OCI-LY7 (cell line): ENCODE measurements around the gene NONO. TPM values are rescaled to one million over a fixed set of nuclear protein-coding genes. Genes with fewer than 3 reads are reported as not detected.

Experiments
- Bru-seq: library from RNA; stranded (reverse); fragments of 400-500 nt; gene quantifications from one replicate; lab custom pipeline; 2021; lab: Mats Ljungman, UMichigan
- BruChase-seq, 2 experiments: library from RNA; stranded (reverse); fragments of 400-500 nt; gene quantifications; one replicate each; lab custom pipeline; 2021; lab: Mats Ljungman, UMichigan
- BruUV-seq: library from RNA; stranded (reverse); fragments of 400-500 nt; replicated peaks from 2 replicates; lab custom pipeline; 2021; lab: Mats Ljungman, UMichigan
- CTCF ChIA-PET: fragments of 300-600 bp; sonication (Branson Sonifier 250); formaldehyde crosslinking; loops from one replicate; lab custom pipeline; 2022; ENCODE audit warnings: antibody characterized with exemption; ENCODE audit not compliant: unreplicated experiment; lab: Charles Lee
- POLR2A ChIA-PET: fragments of 300-600 bp; sonication (Branson Sonifier 250); formaldehyde crosslinking; loops from one replicate; lab custom pipeline; 2022; ENCODE audit warnings: antibody characterized with exemption; lab: Charles Lee
- DNase-seq: peaks from one replicate; pipeline ENCODE4 v3.0.0-alpha.2; 2015; ENCODE audit warnings: low spot score
- H2AFZ ChIP-seq: fragments of 200-600 bp; sonication (generic), shearing (Covaris generic); 2 replicates; pipeline ENCODE4 v1.6.1; 2014; ENCODE audit warnings: mild to moderate bottlenecking, antibody characterized with exemption, low read length, moderate library complexity
- H3K27ac ChIP-seq: fragments of 200-600 bp; sonication (generic); 2 replicates; pipeline ENCODE4 v1.5.1; 2014; ENCODE audit warnings: mixed run types, low read depth, mild to moderate bottlenecking, moderate library complexity, low read length, inconsistent platforms; ENCODE audit not compliant: poor library complexity, severe bottlenecking
- H3K36me3 ChIP-seq: fragments of 200-600 bp; sonication (generic); 2 replicates; pipeline ENCODE4 v1.6.1; 2014; ENCODE audit warnings: mild to moderate bottlenecking, antibody characterized with exemption, low read length, moderate library complexity, mixed read lengths; ENCODE audit not compliant: insufficient read depth
- H3K4me1 ChIP-seq: fragments of 200-600 bp; sonication (generic); 2 replicates; pipeline ENCODE4 v1.5.1; 2014; ENCODE audit warnings: mild to moderate bottlenecking, low read length; ENCODE audit not compliant: insufficient read depth, poor library complexity, severe bottlenecking
- H3K4me2 ChIP-seq: fragments of 200-600 bp; sonication (generic); 2 replicates; pipeline ENCODE4 v1.6.1; 2014; ENCODE audit warnings: mild to moderate bottlenecking, low read length
- H3K4me3 ChIP-seq: fragments of 200-600 bp; sonication (generic); 2 replicates; pipeline ENCODE4 v1.5.1; 2014; ENCODE audit warnings: mild to moderate bottlenecking, low read depth, low read length; ENCODE audit not compliant: poor library complexity, severe bottlenecking
- H3K79me2 ChIP-seq: fragments of 200-600 bp; sonication (generic); 2 replicates; pipeline ENCODE4 v1.6.1; 2016; ENCODE audit warnings: low read depth, mild to moderate bottlenecking, low read length, moderate library complexity, mixed read lengths; ENCODE audit not compliant: insufficient read depth
- H3K9me2 ChIP-seq: fragments of 200-600 bp; sonication (generic); 2 replicates; pipeline ENCODE4 v1.6.1; 2016; ENCODE audit warnings: mild to moderate bottlenecking, low read length, mixed read lengths; ENCODE audit not compliant: insufficient read depth
- H3K9me3 ChIP-seq: fragments of 200-600 bp; sonication (generic); 2 replicates; pipeline ENCODE4 v1.6.1; 2014; ENCODE audit warnings: mild to moderate bottlenecking, mixed run types, low read length, mixed read lengths
- H4K20me1 ChIP-seq: fragments of 200-600 bp; sonication (generic); 2 replicates; pipeline ENCODE4 v1.6.1; 2014; ENCODE audit warnings: mild to moderate bottlenecking, antibody characterized with exemption, low read length, moderate library complexity, mixed read lengths; ENCODE audit not compliant: insufficient read depth
- EZH2phosphoT487 ChIP-seq: fragments of 200-600 bp; sonication (generic); IDR thresholded peaks from 2 replicates; pipeline ENCODE4 v1.6.1; 2018; ENCODE audit warnings: low read depth, borderline replicate concordance, mild to moderate bottlenecking, mixed run types, antibody characterized with exemption, low read length, moderate library complexity, mixed read lengths
- intact Hi-C: fragments of 100-400 bp; cut with micrococcal nuclease; formaldehyde crosslinking; loops from one replicate; pipeline ENCODE4 v1.10.0; 2022; ENCODE audit not compliant: unreplicated experiment
- long read RNA-seq: library from polyadenylated mRNA; stranded (forward); transcript quantifications from one replicate; pipeline ENCODE4 v2.0.0, GENCODE V29; 2022
- total RNA-seq, 2 experiments: library from RNA; depleted of rRNA in 1 of 2; stranded (reverse); fragments of >200 nt in 1 of 2; shearing (Covaris generic) in 1 of 2; gene quantifications; 2 replicates each; pipeline ENCODE4 v1.2.3, GENCODE V29; 2014 to 2022
- TF ChIP-seq, protein P1 (sequence below): fragments of 200-600 bp; sonication (generic); conservative IDR thresholded peaks from 2 replicates; pipeline ENCODE4 v1.5.1; 2014; ENCODE audit warnings: mild to moderate bottlenecking, antibody characterized with exemption, low read length, moderate library complexity, mixed read lengths

Gene NONO, protein sequence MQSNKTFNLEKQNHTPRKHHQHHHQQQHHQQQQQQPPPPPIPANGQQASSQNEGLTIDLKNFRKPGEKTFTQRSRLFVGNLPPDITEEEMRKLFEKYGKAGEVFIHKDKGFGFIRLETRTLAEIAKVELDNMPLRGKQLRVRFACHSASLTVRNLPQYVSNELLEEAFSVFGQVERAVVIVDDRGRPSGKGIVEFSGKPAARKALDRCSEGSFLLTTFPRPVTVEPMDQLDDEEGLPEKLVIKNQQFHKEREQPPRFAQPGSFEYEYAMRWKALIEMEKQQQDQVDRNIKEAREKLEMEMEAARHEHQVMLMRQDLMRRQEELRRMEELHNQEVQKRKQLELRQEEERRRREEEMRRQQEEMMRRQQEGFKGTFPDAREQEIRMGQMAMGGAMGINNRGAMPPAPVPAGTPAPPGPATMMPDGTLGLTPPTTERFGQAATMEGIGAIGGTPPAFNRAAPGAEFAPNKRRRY
- total RNA-seq (2014; rRNA removed; shearing (Covaris generic)), result 379 and 508 TPM in 2 replicates
- 488 and 532 TPM in 2 replicates for total RNA-seq (2022)
- Bru-seq, nascent RNA, result percentile 97 among the genes with signal in this experiment
- percentile 99 among the genes with signal in this experiment for BruChase-seq, experiment 1, labeled RNA remaining after a 6-hour chase
- BruChase-seq, experiment 2, labeled RNA remaining after a 2-hour chase, result percentile 98 among the genes with signal in this experiment
- long read RNA-seq, transcript NONO-201 (12 exons, 2,713 nt), result major isoform, 216 of 369 reads
- long read RNA-seq, transcript NONO-202 (11 exons, 2,606 nt), result minor isoform, 23 of 369 reads
- long read RNA-seq, transcript NONO-203 (13 exons, 1,921 nt), result minor isoform, 11 of 369 reads
- long read RNA-seq, partial matches to known transcripts, result 58 of 369 reads
- long read RNA-seq, other reads (novel, unspliced or antisense), result 61 of 369 reads

DNA sequence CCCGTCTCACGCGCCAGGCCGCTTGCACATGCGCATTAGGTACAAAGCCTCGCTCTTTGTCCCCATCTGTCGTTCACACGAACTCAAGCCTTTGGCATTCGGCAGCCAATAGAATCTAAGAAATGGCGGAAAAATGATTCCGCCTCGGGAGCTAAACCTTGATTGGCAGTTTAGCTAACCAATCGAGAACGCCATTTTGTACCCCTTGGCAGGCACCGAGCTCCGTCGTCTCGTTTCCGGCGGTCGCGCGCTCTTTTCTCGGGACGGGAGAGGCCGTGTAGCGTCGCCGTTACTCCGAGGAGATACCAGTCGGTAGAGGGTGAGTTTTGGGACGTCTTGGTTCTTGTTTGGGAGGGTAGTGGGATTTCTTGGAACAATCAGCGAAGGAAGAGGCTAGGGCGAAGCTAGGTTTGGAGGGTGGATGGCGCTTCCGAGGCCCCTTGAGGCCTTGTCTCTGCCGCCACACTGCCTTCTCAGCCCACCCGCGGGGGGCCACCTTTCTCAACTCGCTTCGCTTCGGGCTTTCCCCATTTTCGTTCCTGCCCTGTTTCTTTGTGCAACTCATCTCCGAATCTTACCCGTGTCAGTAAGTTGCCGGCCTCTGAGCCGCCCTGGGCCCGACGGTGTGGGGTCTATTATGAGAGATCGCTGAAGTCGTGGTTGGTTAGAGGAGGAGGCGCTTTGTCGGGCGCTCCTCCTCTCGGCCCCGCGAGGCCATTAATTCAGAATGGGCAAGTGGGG lies at the start of gene NONO:
Gene NONO, plus strand, starts transcription at position 233 of the 741 bp plus-strand sequence. CDS start 7,003 bp downstream, outside the sequence.
- Histone ChIP-seq H3K9me3 (no peaks in the 10 kb centered on the region), H3K4me1 (peaks cover 24% of the 10 kb centered on the region), H3K4me2 (peak within 1 kb of the TSS; percentile 98), H3K27ac (peak within 1 kb of the TSS; percentile 86), H3K36me3 (peaks cover 37% of the 10 kb centered on the region), H4K20me1 (peaks cover 9% of the 10 kb centered on the region), H3K4me3 (peak within 1 kb of the TSS; percentile 99), H2AFZ (peak within 1 kb of the TSS; percentile 96), H3K9me2 (no peaks in the 10 kb centered on the region), H3K79me2 (peaks cover 51% of the 10 kb centered on the region)
- TF ChIP-seq EZH2phosphoT487, result no peak
- TF ChIP-seq, protein P1, sequence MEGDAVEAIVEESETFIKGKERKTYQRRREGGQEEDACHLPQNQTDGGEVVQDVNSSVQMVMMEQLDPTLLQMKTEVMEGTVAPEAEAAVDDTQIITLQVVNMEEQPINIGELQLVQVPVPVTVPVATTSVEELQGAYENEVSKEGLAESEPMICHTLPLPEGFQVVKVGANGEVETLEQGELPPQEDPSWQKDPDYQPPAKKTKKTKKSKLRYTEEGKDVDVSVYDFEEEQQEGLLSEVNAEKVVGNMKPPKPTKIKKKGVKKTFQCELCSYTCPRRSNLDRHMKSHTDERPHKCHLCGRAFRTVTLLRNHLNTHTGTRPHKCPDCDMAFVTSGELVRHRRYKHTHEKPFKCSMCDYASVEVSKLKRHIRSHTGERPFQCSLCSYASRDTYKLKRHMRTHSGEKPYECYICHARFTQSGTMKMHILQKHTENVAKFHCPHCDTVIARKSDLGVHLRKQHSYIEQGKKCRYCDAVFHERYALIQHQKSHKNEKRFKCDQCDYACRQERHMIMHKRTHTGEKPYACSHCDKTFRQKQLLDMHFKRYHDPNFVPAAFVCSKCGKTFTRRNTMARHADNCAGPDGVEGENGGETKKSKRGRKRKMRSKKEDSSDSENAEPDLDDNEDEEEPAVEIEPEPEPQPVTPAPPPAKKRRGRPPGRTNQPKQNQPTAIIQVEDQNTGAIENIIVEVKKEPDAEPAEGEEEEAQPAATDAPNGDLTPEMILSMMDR, result 0 out of 2 replicates have a peak, but pooled peaks have one; percentile 28
- DNase-seq, result peak; percentile 99
- BruUV-seq, result TSS peak; percentile 76
- ChIA-PET CTCF (interaction anchor here (0.7 kb wide), 1 partner anchor 28 kb away, joined by 4 read pairs; no protein-coding TSS in a partner anchor), POLR2A (interaction anchor here (0.6 to 1.8 kb wide), 14 partner anchors 9 to 1205 kb away, joined by 3 to 18 read pairs (median 5); partner anchors contain the start of genes IL2RG, MED12, TAF1 and ZMYM3)
- intact Hi-C loops, result loop anchor here (1.0 to 10.0 kb wide), 3 partner anchors 29 to 261 kb away; partner anchors contain the start of genes IL2RG, MED12 and ZMYM3

DNA sequence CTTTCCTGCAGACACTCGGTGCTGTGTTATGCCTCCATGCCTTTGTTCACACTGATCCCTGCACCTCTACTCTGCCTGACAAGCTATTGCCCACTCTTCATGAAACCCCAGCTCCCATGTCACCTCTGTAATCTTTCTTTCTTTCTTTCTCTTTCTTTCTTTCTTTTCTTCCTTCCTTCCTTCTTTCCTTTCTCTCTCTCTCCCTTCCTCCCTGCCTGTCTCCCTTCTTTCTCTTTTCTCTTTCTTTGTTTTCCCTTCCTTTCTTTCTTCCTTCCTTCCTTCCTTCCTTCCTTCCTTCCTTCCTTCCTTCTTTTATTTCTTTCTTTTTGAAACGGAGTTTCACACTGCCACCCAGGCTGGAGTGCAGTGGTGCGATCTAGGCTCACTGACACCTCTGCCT lies 48.0 kb upstream of the NONO start:
- ChIA-PET POLR2A (no interaction called here), CTCF (no interaction called here)
- Histone ChIP-seq H3K9me2 (no peaks in the 10 kb centered on the region), H4K20me1 (no peaks in the 10 kb centered on the region), H3K79me2 (no peaks in the 10 kb centered on the region), H3K4me2 (no peak overlapping the region), H2AFZ (no peak overlapping the region), H3K27ac (no peak overlapping the region), H3K9me3 (no peaks in the 10 kb centered on the region), H3K4me1 (no peaks in the 10 kb centered on the region), H3K4me3 (no peak overlapping the region), H3K36me3 (peaks cover 7% of the 10 kb centered on the region)
- intact Hi-C loops, result no loop called here
- DNase-seq, result no peak
- TF ChIP-seq EZH2phosphoT487, result no peak
- TF ChIP-seq, protein P1, result no peak
- BruUV-seq, result no TSS peak
